NCI-H82 (cell line): ENCODE data around the gene ELAVL2.
A peak's percentile ranks its signal among the peaks of the same experiment; 100 is the strongest.

Experiments used
- DNase-seq: peaks from one replicate; lab custom pipeline; 2025; lab: John Stamatoyannopoulos, UW

Gene ELAVL2

DNA sequence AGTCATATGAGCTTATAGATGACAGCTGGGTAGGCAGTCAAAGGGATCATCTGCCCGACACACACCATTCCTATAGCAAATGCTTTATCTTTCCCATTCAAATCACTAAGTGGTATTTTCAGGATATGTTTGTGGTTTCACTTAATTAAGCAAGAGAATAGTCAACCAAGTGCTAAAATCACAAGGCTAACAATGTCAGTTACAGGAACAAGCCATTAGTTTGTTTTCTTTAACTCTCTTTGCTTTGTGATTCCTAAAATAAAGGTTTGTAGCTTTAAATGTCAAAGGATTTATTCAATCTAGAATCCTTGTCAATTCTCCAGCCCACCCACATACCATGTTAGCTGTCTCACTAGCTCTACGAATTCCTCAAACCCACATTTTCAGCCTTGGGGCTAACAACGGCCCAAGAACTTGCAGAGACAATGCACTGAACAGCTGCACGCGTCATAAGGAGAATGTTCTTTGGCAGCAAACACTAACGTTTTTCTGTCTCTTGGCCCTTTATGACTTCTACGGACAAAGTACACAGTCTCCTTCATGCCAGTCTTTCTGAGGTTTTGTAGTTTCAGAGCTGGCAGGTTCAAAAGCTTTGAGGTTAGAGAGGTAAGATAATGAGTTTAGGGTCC, 56.6 kb downstream of the ELAVL2 start:
- DNase-seq, result no peak

DNA sequence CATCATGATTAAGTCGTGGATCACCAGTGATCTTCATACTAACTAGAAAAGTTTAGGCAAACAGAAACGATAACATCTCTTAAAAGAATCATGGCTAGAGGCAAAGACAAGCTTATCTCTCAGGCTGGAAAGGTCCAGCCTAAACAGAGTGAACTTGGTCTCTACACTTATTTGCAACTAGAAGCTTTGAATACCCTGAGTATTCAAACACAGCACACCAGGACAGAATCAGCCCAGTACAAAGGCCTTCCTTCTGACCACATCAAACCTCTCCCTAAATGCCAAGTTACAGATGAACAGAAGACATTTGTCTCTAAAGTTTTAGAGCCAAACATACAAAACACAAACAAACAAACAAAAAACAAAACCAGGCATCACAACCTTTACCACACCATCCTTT, 57.2 kb downstream of the ELAVL2 start:
- no peak for DNase-seq

DNA sequence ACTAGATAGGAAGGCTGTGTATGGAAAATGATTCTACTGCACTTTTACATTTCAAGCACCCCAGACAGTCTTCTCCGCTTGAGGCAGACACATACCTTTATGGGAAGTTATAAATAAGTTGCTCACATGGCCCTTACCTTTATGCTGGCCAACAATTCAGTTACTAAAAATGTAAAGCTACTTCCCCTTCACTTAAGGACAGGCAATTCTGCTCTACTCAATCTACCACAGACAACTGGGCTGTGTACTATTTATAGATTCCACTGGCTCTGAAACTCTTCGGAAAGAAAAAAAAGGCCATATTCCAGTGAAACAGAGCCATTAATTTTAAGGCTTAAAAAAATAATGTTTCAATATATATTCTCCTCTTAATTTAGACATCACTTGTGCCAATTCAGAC, 59.4 kb downstream of the ELAVL2 start:
- no peak for DNase-seq

DNA sequence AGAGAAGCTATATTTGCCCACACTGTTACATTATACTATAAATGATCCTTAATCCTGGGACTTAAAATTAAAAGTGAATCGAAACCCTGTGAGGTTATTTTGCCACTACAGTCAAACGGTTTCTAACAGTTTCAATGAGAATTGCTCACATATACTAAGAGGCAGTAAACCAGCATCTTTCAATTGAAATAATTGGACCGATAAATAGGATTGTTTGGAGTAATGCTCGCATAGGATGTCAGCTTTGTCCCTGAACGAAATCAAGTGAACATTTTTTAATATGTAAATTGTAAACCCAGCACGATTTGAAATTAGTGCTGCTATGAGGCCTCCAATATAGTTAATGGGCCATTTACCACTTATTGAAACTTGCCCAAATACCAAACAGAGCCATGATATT, 60.5 kb downstream of the ELAVL2 start:
- DNase-seq, result no peak

DNA sequence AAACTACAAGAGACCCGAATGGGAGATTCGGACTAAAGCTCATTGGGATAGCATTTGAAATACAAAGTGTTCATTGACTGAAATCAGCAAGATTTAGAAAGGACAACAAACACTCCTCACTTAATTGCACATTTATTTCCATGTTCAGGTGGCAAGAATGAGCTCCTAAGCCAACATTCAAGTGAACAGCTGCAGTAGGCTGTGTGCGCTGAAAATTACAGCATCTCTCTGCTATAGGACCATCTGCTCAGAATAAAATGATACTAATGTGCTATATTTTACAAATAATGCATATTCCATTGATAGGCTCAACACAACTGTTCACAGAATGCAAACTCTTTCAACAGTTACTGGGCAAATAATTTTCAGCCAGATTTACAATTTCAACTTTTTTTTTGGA, 61.8 kb downstream of the ELAVL2 start:
- no peak for DNase-seq

DNA sequence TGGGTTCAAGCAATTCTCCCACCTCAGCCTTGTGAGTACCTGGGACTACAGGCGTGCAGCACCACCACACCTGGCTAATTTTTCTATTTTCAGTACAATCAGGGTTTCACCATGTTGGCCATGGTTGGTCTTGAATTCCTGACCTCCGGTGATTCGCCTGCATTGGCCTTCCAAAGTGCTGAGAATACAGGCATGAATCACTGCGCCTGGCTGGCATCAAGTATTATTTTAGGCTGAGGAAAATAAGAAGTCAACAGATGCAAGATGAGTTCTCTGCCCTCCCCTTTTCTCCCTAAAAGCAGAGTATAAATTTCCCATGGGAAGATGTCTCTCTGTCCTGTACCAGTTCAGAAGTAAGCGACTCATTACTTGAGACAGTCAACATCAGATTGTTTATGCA, 71.5 kb downstream of the ELAVL2 start:
- no peak for DNase-seq

GRCh38 chr9:23752859-23753258, 73.2 kb downstream of the ELAVL2 start:
- no peak for DNase-seq

GRCh38 chr9:23751633-23752032, 74.4 kb downstream of the ELAVL2 start:
- DNase-seq, result no peak

- no peak for DNase-seq
Observed at GRCh38 chr9:23750808-23751207, 75.2 kb downstream of the ELAVL2 start.

GRCh38 chr9:23747088-23748075, 78.7 kb downstream of the ELAVL2 start:
- no peak for DNase-seq

- peak; percentile 3 for DNase-seq
Observed at GRCh38 chr9:23746317-23746716, 79.7 kb downstream of the ELAVL2 start.

GRCh38 chr9:23743036-23743435, 83.0 kb downstream of the ELAVL2 start:
- DNase-seq, result no peak

DNA sequence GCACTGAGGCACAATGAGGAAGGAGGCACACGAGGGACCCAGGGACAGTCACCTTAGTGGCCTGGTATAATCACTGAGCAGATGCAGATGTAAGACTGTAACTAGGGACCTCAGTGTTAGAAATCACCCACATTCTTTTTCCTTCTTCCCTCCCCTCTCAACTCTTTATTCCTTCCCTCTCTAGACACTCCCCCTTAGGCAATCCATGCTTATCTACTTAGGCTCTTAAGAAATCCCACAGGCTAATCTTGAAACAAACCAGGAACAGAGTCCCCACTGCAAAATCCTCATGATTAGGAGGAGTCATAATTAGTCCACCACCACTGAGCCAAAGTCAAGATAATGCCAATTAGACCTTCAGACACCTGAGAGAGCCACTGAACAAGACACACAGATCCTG, 84.7 kb downstream of the ELAVL2 start:
- peak; percentile 92 for DNase-seq

DNA sequence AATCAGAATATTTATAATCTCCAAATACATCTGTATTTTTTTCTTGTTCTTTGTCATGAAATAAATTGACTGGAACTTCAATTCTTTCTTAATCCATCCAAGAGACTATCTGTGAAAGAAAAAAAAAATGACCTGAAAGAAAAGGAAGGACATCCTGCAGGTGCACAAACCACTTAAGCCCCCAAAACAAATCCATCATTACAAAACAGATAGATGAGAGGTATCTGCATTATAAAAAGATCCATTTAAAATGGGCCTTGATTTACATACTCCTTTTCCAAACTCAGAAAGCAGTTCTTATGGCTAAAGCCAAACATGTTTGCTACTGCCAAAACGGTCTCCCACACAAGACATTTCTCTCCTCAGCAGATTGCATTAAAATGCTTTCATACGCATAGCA, 85.5 kb downstream of the ELAVL2 start:
- no peak for DNase-seq

GRCh38 chr9:23739753-23740152, 86.3 kb downstream of the ELAVL2 start:
- peak; percentile 41 for DNase-seq

DNA sequence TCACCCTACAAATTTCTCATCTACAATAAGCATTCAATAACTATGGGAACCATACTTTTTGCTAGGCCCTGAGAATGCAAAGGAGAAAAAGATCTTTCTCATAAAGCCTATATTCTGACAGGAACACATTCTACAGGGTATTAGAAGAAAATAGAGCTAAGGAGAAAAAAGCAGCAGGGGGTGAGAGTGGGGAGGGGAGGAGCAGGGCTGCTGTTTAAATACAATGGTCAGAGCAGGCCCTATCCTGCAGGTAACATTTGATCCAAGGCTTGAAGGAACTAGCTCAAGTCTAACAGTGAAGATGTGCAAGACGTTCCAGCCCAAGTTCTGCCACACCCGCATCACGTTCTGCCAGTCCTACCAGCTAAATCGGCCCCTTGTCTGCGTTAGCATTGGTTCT, 89.7 kb downstream of the ELAVL2 start:
- DNase-seq, result no peak

- DNase-seq, result no peak
Observed at GRCh38 chr9:23733495-23734078, 92.5 kb downstream of the ELAVL2 start.

DNA sequence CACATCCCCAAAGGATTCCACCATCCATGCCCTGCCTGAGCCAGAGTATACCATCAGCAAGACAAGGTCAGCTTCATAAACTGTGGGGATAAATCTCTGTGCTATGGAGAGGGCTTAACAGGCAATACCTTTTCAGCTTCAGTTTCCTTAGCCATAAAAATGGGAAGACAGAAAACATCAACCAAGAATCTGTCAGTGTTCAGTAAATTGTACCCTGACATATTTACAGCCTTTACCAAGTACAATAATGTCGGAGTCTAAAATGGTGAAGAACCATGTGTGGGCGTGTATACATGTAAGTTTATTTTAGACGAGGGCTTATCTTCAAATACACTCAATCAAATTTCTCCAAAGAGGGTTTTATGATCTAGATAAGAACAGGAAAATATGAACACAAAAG, 94.7 kb downstream of the ELAVL2 start:
- DNase-seq, result no peak

- DNase-seq, result no peak
Observed at GRCh38 chr9:23730364-23730763, 95.7 kb downstream of the ELAVL2 start.

DNA sequence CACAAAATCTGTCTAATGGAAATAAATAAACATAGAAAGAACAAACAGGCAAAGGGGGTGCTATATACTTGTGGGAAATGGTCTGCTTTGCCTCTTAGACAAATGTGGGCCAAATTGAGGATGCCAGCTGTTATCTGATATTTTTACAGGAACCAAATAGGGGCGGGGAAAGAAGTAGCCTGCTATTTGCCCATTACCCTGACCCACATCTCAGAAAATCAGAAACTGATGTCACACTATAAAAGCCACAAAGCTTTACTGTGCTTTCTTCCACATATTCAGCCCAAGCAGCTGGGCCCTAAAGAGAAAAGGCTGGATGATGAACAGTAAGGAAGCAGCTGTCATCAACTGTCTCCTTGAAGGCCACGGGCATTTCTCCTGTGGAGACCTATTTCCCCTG, 97.3 kb downstream of the ELAVL2 start:
- no peak for DNase-seq

DNA sequence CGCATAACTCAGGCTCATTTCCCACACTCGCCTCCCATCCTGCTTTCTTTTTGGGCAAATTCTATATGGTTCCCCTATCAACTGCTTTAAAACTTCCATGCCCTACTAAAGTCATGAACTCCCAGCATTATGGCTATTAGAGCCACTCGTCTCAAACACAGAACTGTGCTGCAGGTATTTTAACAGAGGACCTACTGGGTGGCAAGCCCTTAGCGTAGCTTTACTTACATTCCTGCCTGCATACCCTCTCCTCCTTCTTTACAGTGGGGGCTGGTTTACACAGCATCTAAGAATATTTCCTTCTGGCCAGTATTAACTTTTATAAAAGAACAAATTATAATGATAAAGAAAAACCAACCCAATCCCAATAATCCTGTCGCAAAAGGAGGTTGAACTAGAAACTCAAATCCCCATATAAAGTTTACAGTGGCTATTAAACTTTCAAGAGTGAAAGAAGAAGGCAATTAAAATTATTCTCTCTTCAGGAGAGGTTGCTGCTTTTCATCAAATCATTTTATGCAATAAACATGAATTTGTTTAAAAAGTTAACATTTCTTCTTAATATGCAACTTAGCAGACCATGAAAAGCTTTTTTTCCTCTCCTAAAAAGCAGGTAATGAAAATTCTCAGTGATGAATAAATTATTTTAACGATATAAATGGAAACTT, 100.6 kb downstream of the ELAVL2 start:
- DNase-seq, result no peak

GRCh38 chr9:23723672-23724071, 102.4 kb downstream of the ELAVL2 start:
- no peak for DNase-seq
